ENCODE data around the gene F7. TPM values are rescaled to one million over a fixed set of nuclear protein-coding genes. Genes with fewer than 3 reads are reported as not detected.
"Not testable (repeated sequence)": the region's sequence is repeated elsewhere in the genome, so short reads cannot be mapped to it uniquely, and the experiment has no call there.

The F7 gene
- total RNA-seq, 5 donors from 2014 or later (not counting 1 experiment from before 2014, with no cell fraction given): 0.13 to 0.23 (median 0.23) TPM; not detected in 2

- no peak overlapping the region for H3K27ac Mint-ChIP-seq
- H3K9me3 Mint-ChIP-seq: no peaks in the 10 kb centered on the region
- no peak for DNase-seq
- ChIA-PET POLR2A (no interaction called here), CTCF (no interaction called here)
- no peak overlapping the region for H3K4me3 Mint-ChIP-seq
- no peaks in the 10 kb centered on the region for H3K27me3 ChIP-seq (replicated peaks in 1 of 2; ENCODE audit: control insufficient read depth in 2 of 2, extremely low read depth in 1 of 2, insufficient read depth in 2 of 2, low read length in 1 of 2)
- 88% methylated on average over 18 of the region's 20 CpGs for WGBS (ENCODE audit: insufficient coverage)
- H3K4me1 Mint-ChIP-seq: no peaks in the 10 kb centered on the region
- no peak overlapping the region for H3K27ac ChIP-seq (ENCODE audit: low read length)
- ATAC-seq (replicated peaks in 1 of 4): no peak
- H3K4me3 ChIP-seq (ENCODE audit: control insufficient read depth in 1 of 2, extremely low read depth in 1 of 2, low read length in 1 of 2): no peak overlapping the region
- H3K36me3 ChIP-seq (ENCODE audit: control insufficient read depth in 2 of 2, extremely low read depth in 1 of 2, insufficient read depth in 1 of 2, low read length in 1 of 2): peaks cover 3 to 10% of the 10 kb centered on the region in 2 donors
- no peaks in the 10 kb centered on the region for H3K9me3 ChIP-seq
- peaks cover 20% of the 10 kb centered on the region for H3K36me3 Mint-ChIP-seq
- no peaks in the 10 kb centered on the region for H3K4me1 ChIP-seq (ENCODE audit: control insufficient read depth in 1 of 2, extremely low read depth in 1 of 2, insufficient read depth in 2 of 2, low read length in 2 of 2)
- no peaks in the 10 kb centered on the region for H3K27me3 Mint-ChIP-seq
These were observed 28.0 kb upstream of the F7 start for GRCh38 chr13:113077566-113077952.

GRCh38 chr13:113077953-113078901 lies 27.4 kb upstream of the F7 start:
- H3K27ac Mint-ChIP-seq: no peak overlapping the region

GRCh38 chr13:113078902-113079780 lies 26.4 kb upstream of the F7 start:
- Histone ChIP-seq H3K4me1 (ENCODE audit: control insufficient read depth in 1 of 2, extremely low read depth in 1 of 2, insufficient read depth in 2 of 2, low read length in 2 of 2) (no peaks in the 10 kb centered on the region), H3K27ac (ENCODE audit: low read length) (no peak overlapping the region), H3K9me3 (no peaks in the 10 kb centered on the region), H3K36me3 (ENCODE audit: control insufficient read depth in 2 of 2, extremely low read depth in 1 of 2, insufficient read depth in 1 of 2, low read length in 1 of 2) (peaks cover 3 to 10% of the 10 kb centered on the region in 2 donors), H3K27me3 (replicated peaks in 1 of 2; ENCODE audit: control insufficient read depth in 2 of 2, extremely low read depth in 1 of 2, insufficient read depth in 2 of 2, low read length in 1 of 2) (no peaks in the 10 kb centered on the region), H3K4me3 (ENCODE audit: control insufficient read depth in 1 of 2, extremely low read depth in 1 of 2, low read length in 1 of 2) (no peak overlapping the region)
- Mint-ChIP-seq H3K9me3 (no peaks in the 10 kb centered on the region), H3K27me3 (no peaks in the 10 kb centered on the region), H3K4me1 (no peaks in the 10 kb centered on the region), H3K27ac (no peak overlapping the region), H3K36me3 (peaks cover 11% of the 10 kb centered on the region), H3K4me3 (no peak overlapping the region)
- WGBS (ENCODE audit: insufficient coverage): 93% methylated on average over 18 of the region's 27 CpGs
- CTCF ChIA-PET: no interaction called here
- no peak for ATAC-seq (replicated peaks in 1 of 4)
- POLR2A ChIA-PET: no interaction called here
- DNase-seq: no peak

More at GRCh38 chr13:113077953-113078901, 27.4 kb upstream of the F7 start:
- Mint-ChIP-seq H3K9me3 (no peaks in the 10 kb centered on the region), H3K27me3 (no peaks in the 10 kb centered on the region), H3K4me1 (no peaks in the 10 kb centered on the region), H3K4me3 (no peak overlapping the region), H3K36me3 (peaks cover 14% of the 10 kb centered on the region)
- ATAC-seq (replicated peaks in 1 of 4) (no peak), DNase-seq (no peak)
- no peaks in the 10 kb centered on the region for H3K9me3 ChIP-seq
- H3K27me3 ChIP-seq (replicated peaks in 1 of 2; ENCODE audit: control insufficient read depth in 2 of 2, extremely low read depth in 1 of 2, insufficient read depth in 2 of 2, low read length in 1 of 2): no peaks in the 10 kb centered on the region
- CTCF ChIA-PET: no interaction called here
- H3K36me3 ChIP-seq (ENCODE audit: control insufficient read depth in 2 of 2, extremely low read depth in 1 of 2, insufficient read depth in 1 of 2, low read length in 1 of 2): peaks cover 3 to 10% of the 10 kb centered on the region in 2 donors
- H3K27ac ChIP-seq (ENCODE audit: low read length): no peak overlapping the region
- no peaks in the 10 kb centered on the region for H3K4me1 ChIP-seq (ENCODE audit: control insufficient read depth in 1 of 2, extremely low read depth in 1 of 2, insufficient read depth in 2 of 2, low read length in 2 of 2)
- POLR2A ChIA-PET: no interaction called here
- H3K4me3 ChIP-seq (ENCODE audit: control insufficient read depth in 1 of 2, extremely low read depth in 1 of 2, low read length in 1 of 2): no peak overlapping the region
- 92% methylated on average over 40 of the region's 42 CpGs for WGBS (ENCODE audit: insufficient coverage)

- H3K27ac Mint-ChIP-seq; ATAC-seq (replicated peaks in 1 of 4): not testable (repeated sequence)
These were observed 25.9 kb upstream of the F7 start for GRCh38 chr13:113079781-113080080.

GRCh38 chr13:113080361-113080831 lies 25.2 kb upstream of the F7 start:
- Histone ChIP-seq H3K9me3 (no peaks in the 10 kb centered on the region), H3K27me3 (replicated peaks in 1 of 2; ENCODE audit: control insufficient read depth in 2 of 2, extremely low read depth in 1 of 2, insufficient read depth in 2 of 2, low read length in 1 of 2) (no peaks in the 10 kb centered on the region), H3K36me3 (ENCODE audit: control insufficient read depth in 2 of 2, extremely low read depth in 1 of 2, insufficient read depth in 1 of 2, low read length in 1 of 2) (peaks cover 0 to 4% of the 10 kb centered on the region in 2 donors), H3K4me3 (ENCODE audit: control insufficient read depth in 1 of 2, extremely low read depth in 1 of 2, low read length in 1 of 2) (no peak overlapping the region), H3K4me1 (ENCODE audit: control insufficient read depth in 1 of 2, extremely low read depth in 1 of 2, insufficient read depth in 2 of 2, low read length in 2 of 2) (no peaks in the 10 kb centered on the region), H3K27ac (ENCODE audit: low read length) (no peak overlapping the region)
- H3K9me3 Mint-ChIP-seq: no peaks in the 10 kb centered on the region
- 79% methylated on average over 16 of the region's 18 CpGs for WGBS (ENCODE audit: insufficient coverage)
- no peaks in the 10 kb centered on the region for H3K27me3 Mint-ChIP-seq
- no peaks in the 10 kb centered on the region for H3K4me1 Mint-ChIP-seq
- no peak overlapping the region for H3K4me3 Mint-ChIP-seq
- DNase-seq: no peak
- ChIA-PET CTCF (no interaction called here), POLR2A (no interaction called here)
- peaks cover 8% of the 10 kb centered on the region for H3K36me3 Mint-ChIP-seq
- ATAC-seq (replicated peaks in 1 of 4): no peak
- no peak overlapping the region for H3K27ac Mint-ChIP-seq

More at GRCh38 chr13:113079781-113080080, 25.9 kb upstream of the F7 start:
- H3K4me3 ChIP-seq (ENCODE audit: control insufficient read depth in 1 of 2, extremely low read depth in 1 of 2, low read length in 1 of 2); POLR2A ChIA-PET; H3K27ac ChIP-seq (ENCODE audit: low read length); H3K4me3 Mint-ChIP-seq; H3K9me3 ChIP-seq; CTCF ChIA-PET; H3K27me3 Mint-ChIP-seq; H3K36me3 ChIP-seq (ENCODE audit: control insufficient read depth in 2 of 2, extremely low read depth in 1 of 2, insufficient read depth in 1 of 2, low read length in 1 of 2); H3K4me1 Mint-ChIP-seq; H3K27me3 ChIP-seq (replicated peaks in 1 of 2; ENCODE audit: control insufficient read depth in 2 of 2, extremely low read depth in 1 of 2, insufficient read depth in 2 of 2, low read length in 1 of 2); DNase-seq; H3K36me3 Mint-ChIP-seq; H3K9me3 Mint-ChIP-seq; H3K4me1 ChIP-seq (ENCODE audit: control insufficient read depth in 1 of 2, extremely low read depth in 1 of 2, insufficient read depth in 2 of 2, low read length in 2 of 2): not testable (repeated sequence)
- 91% methylated on average over 4 of the region's 9 CpGs for WGBS (ENCODE audit: insufficient coverage)

GRCh38 chr13:113080901-113081521 lies 24.6 kb upstream of the F7 start:
- CTCF ChIA-PET: no interaction called here
- WGBS (ENCODE audit: insufficient coverage): 94% methylated on average over 15 of the region's 25 CpGs

More at GRCh38 chr13:113080901-113081521, 24.6 kb upstream of the F7 start:
- Mint-ChIP-seq H3K9me3 (no peaks in the 10 kb centered on the region), H3K4me3 (no peak overlapping the region), H3K36me3 (peaks cover 8% of the 10 kb centered on the region), H3K27ac (no peak overlapping the region), H3K27me3 (no peaks in the 10 kb centered on the region), H3K4me1 (no peaks in the 10 kb centered on the region)
- ATAC-seq (replicated peaks in 1 of 4): no peak
- no peak for DNase-seq
- Histone ChIP-seq H3K36me3 (ENCODE audit: control insufficient read depth in 2 of 2, extremely low read depth in 1 of 2, insufficient read depth in 1 of 2, low read length in 1 of 2) (peaks cover 0 to 4% of the 10 kb centered on the region in 2 donors), H3K4me3 (ENCODE audit: control insufficient read depth in 1 of 2, extremely low read depth in 1 of 2, low read length in 1 of 2) (no peak overlapping the region), H3K9me3 (no peaks in the 10 kb centered on the region), H3K27ac (ENCODE audit: low read length) (no peak overlapping the region), H3K27me3 (replicated peaks in 1 of 2; ENCODE audit: control insufficient read depth in 2 of 2, extremely low read depth in 1 of 2, insufficient read depth in 2 of 2, low read length in 1 of 2) (no peaks in the 10 kb centered on the region), H3K4me1 (ENCODE audit: control insufficient read depth in 1 of 2, extremely low read depth in 1 of 2, insufficient read depth in 2 of 2, low read length in 2 of 2) (no peaks in the 10 kb centered on the region)
- POLR2A ChIA-PET: no interaction called here

Data from T-cell (primary cell).